NCI-H2029 treated with DMSO at 0.1 percent for 48 hours (cell line): Measurements from ENCODE around the gene FAM120B.

Experiments
- DNase-seq: peaks from one replicate; lab custom pipeline; 2025; lab: John Stamatoyannopoulos, UW

FAM120B gene

GRCh38 chr6:170355661-170356060 is 49.1 kb downstream of the FAM120B start:
- DNase-seq, result no peak

- DNase-seq, result no peak
These were observed 51.3 kb downstream of the FAM120B start for GRCh38 chr6:170357812-170358211.

GRCh38 chr6:170358496-170358895 is 51.9 kb downstream of the FAM120B start:
- peak; percentile 64 for DNase-seq

GRCh38 chr6:170360476-170360875 is 53.9 kb downstream of the FAM120B start:
- DNase-seq, result no peak

- no peak for DNase-seq
These were observed 54.8 kb downstream of the FAM120B start for GRCh38 chr6:170361335-170361734.

- no peak for DNase-seq
These were observed 55.6 kb downstream of the FAM120B start for GRCh38 chr6:170362121-170362520.

GRCh38 chr6:170363255-170363654 is 56.7 kb downstream of the FAM120B start:
- no peak for DNase-seq

- DNase-seq, result no peak
These were observed 58.6 kb downstream of the FAM120B start for GRCh38 chr6:170365121-170365520.

GRCh38 chr6:170365593-170365992 is 59.0 kb downstream of the FAM120B start:
- DNase-seq, result no peak

GRCh38 chr6:170366248-170366960 is 59.8 kb downstream of the FAM120B start:
- no peak for DNase-seq

GRCh38 chr6:170367241-170367640 is 60.7 kb downstream of the FAM120B start:
- no peak for DNase-seq

GRCh38 chr6:170368544-170368943 is 62.0 kb downstream of the FAM120B start:
- DNase-seq, result no peak

- DNase-seq, result no peak
These were observed 62.8 kb downstream of the FAM120B start for GRCh38 chr6:170369403-170369802.

- DNase-seq, result no peak
These were observed 63.9 kb downstream of the FAM120B start for GRCh38 chr6:170370416-170370815.

- DNase-seq, result no peak
These were observed 64.5 kb downstream of the FAM120B start for GRCh38 chr6:170371080-170371479.

GRCh38 chr6:170371588-170371987 is 65.0 kb downstream of the FAM120B start:
- no peak for DNase-seq

GRCh38 chr6:170372380-170373325 is 66.1 kb downstream of the FAM120B start:
- no peak for DNase-seq

GRCh38 chr6:170374571-170375444 is 68.2 kb downstream of the FAM120B start:
- no peak for DNase-seq

- DNase-seq, result no peak
These were observed 69.1 kb downstream of the FAM120B start for GRCh38 chr6:170375661-170376060.

- DNase-seq, result no peak
These were observed 70.0 kb downstream of the FAM120B start for GRCh38 chr6:170376386-170377043.

GRCh38 chr6:170378502-170378901 is 71.9 kb downstream of the FAM120B start:
- no peak for DNase-seq

GRCh38 chr6:170381562-170381961 is 75.0 kb downstream of the FAM120B start:
- DNase-seq, result no peak
